IPS-18a (cell line): Measurements from ENCODE around the gene HOMEZ.
"Not testable (repeated sequence)": the region's sequence is repeated elsewhere in the genome, so short reads cannot be mapped to it uniquely, and the experiment has no call there.

ENCODE experiments used
- H3K27ac ChIP-seq: one replicate; pipeline ENCODE4 v1.5.1; 2013; ENCODE audit warnings: low read length
- H3K27me3 ChIP-seq: one replicate; pipeline ENCODE4 v1.6.1; 2013; ENCODE audit warnings: mild to moderate bottlenecking, low read length; ENCODE audit not compliant: control insufficient read depth, insufficient read depth
- H3K36me3 ChIP-seq: one replicate; pipeline ENCODE4 v1.6.1; 2013; ENCODE audit warnings: low read depth, low read length; ENCODE audit not compliant: control insufficient read depth
- H3K4me1 ChIP-seq: one replicate; pipeline ENCODE4 v1.6.1; 2013; ENCODE audit warnings: low read depth, low read length; ENCODE audit not compliant: control insufficient read depth
- H3K4me3 ChIP-seq: one replicate; pipeline ENCODE4 v1.5.1; 2013; ENCODE audit warnings: low read length
- H3K9ac ChIP-seq: one replicate; pipeline ENCODE4 v1.6.1; 2013; ENCODE audit warnings: mild to moderate bottlenecking, low read length, moderate library complexity
- H3K9me3 ChIP-seq: one replicate; pipeline ENCODE4 v1.6.1; 2013; ENCODE audit warnings: low read depth, low read length; ENCODE audit not compliant: control insufficient read depth

HOMEZ gene

GRCh38 chr14:23232241-23232808, 53.6 kb downstream of the HOMEZ start:
- not testable (repeated sequence) for H3K4me3 ChIP-seq, H3K9ac ChIP-seq, H3K4me1 ChIP-seq, H3K36me3 ChIP-seq, H3K27me3 ChIP-seq, H3K9me3 ChIP-seq, H3K27ac ChIP-seq

- H3K36me3 ChIP-seq, result no peaks in the 10 kb centered on the region
- no peak overlapping the region for H3K27ac ChIP-seq
- H3K9ac ChIP-seq, result no peak overlapping the region
- H3K27me3 ChIP-seq, result no peaks in the 10 kb centered on the region
- no peaks in the 10 kb centered on the region for H3K4me1 ChIP-seq
- no peak overlapping the region for H3K4me3 ChIP-seq
- no peaks in the 10 kb centered on the region for H3K9me3 ChIP-seq
These were observed 57.1 kb downstream of the HOMEZ start for GRCh38 chr14:23228812-23229211.

GRCh38 chr14:23227566-23227965, 58.4 kb downstream of the HOMEZ start:
- no peaks in the 10 kb centered on the region for H3K36me3 ChIP-seq
- H3K27ac ChIP-seq, result no peak overlapping the region
- no peak overlapping the region for H3K4me3 ChIP-seq
- no peaks in the 10 kb centered on the region for H3K27me3 ChIP-seq
- H3K4me1 ChIP-seq, result no peaks in the 10 kb centered on the region
- H3K9ac ChIP-seq, result no peak overlapping the region
- no peaks in the 10 kb centered on the region for H3K9me3 ChIP-seq

DNA sequence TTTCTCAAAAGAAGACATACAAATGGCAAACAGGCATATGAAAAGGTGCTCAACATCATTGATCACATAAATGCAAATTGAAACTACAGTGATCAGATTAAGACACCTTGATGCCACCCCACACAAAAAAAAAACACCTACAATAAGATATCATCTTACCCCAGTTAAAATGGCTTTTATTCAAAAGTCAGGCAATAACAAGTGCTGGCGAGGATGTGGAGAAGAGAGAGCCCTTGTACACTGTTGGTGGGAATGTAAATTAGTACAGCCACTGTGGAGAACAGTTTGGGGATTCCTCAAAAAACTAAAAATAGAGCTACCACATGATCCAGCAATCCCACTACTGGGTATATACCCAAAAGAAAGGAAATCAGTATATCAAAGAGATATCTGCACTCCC, 61.0 kb downstream of the HOMEZ start:
- H3K4me1 ChIP-seq, H3K27me3 ChIP-seq, H3K9ac ChIP-seq, H3K9me3 ChIP-seq, H3K36me3 ChIP-seq, H3K27ac ChIP-seq, H3K4me3 ChIP-seq: not testable (repeated sequence)
